ENCODE measurements around the gene PICALM.
A peak's percentile ranks its signal among the peaks of the same experiment; 100 is the strongest.
"Not testable (repeated sequence)": the region's sequence is repeated elsewhere in the genome, so short reads cannot be mapped to it uniquely, and the experiment has no call there.

Gene PICALM

GRCh38 chr11:85965202-85965601 is 103.7 kb downstream of the PICALM start:
- Mint-ChIP-seq H3K9me3 (peaks cover 9% of the 10 kb centered on the region), H3K27me3 (ENCODE audit: low read depth, poor library complexity) (no peaks in the 10 kb centered on the region), H3K4me1 (peaks cover 50% of the 10 kb centered on the region), H3K4me3 (no peak overlapping the region), H3K36me3 (ENCODE audit: low read depth) (peaks cover 72% of the 10 kb centered on the region), H3K27ac (no peak overlapping the region)
- DNase-seq, result no peak
- no peak for TF ChIP-seq CTCF (IDR thresholded peaks at IDR 0.05)

GRCh38 chr11:85961930-85962363 is 106.9 kb downstream of the PICALM start:
- H3K36me3 Mint-ChIP-seq (ENCODE audit: low read depth), result peaks cover 77% of the 10 kb centered on the region
- H3K4me1 Mint-ChIP-seq, result peaks cover 45% of the 10 kb centered on the region
- no peak for DNase-seq
- no peaks in the 10 kb centered on the region for H3K27me3 Mint-ChIP-seq (ENCODE audit: low read depth, poor library complexity)
- peak overlapping the region; percentile 31 for H3K4me3 Mint-ChIP-seq
- peaks cover 6% of the 10 kb centered on the region for H3K9me3 Mint-ChIP-seq
- no peak for TF ChIP-seq CTCF (IDR thresholded peaks at IDR 0.05)
- peak overlapping the region; percentile 89 for H3K27ac Mint-ChIP-seq

- DNase-seq, result no peak
- no peak for TF ChIP-seq CTCF (IDR thresholded peaks at IDR 0.05)
- Mint-ChIP-seq H3K4me3 (no peak overlapping the region), H3K9me3 (peaks cover 6% of the 10 kb centered on the region), H3K4me1 (peaks cover 53% of the 10 kb centered on the region), H3K36me3 (ENCODE audit: low read depth) (peaks cover 78% of the 10 kb centered on the region), H3K27ac (peak overlapping the region; percentile 52), H3K27me3 (ENCODE audit: low read depth, poor library complexity) (no peaks in the 10 kb centered on the region)
These were observed 107.8 kb downstream of the PICALM start for GRCh38 chr11:85961130-85961529.

GRCh38 chr11:85960678-85961077 is 108.2 kb downstream of the PICALM start:
- Mint-ChIP-seq H3K27me3 (ENCODE audit: low read depth, poor library complexity) (no peaks in the 10 kb centered on the region), H3K4me3 (peak overlapping the region; percentile 6), H3K4me1 (peaks cover 57% of the 10 kb centered on the region), H3K27ac (peak overlapping the region; percentile 70), H3K9me3 (peaks cover 6% of the 10 kb centered on the region), H3K36me3 (ENCODE audit: low read depth) (peaks cover 76% of the 10 kb centered on the region)
- no peak for DNase-seq
- TF ChIP-seq CTCF (IDR thresholded peaks at IDR 0.05), result no peak

GRCh38 chr11:85955531-85955930 is 113.4 kb downstream of the PICALM start:
- H3K27ac Mint-ChIP-seq, result no peak overlapping the region
- no peak overlapping the region for H3K4me3 Mint-ChIP-seq
- H3K9me3 Mint-ChIP-seq, result peaks cover 26% of the 10 kb centered on the region
- H3K4me1 Mint-ChIP-seq, result peaks cover 43% of the 10 kb centered on the region
- DNase-seq, result no peak
- no peaks in the 10 kb centered on the region for H3K27me3 Mint-ChIP-seq (ENCODE audit: low read depth, poor library complexity)
- TF ChIP-seq CTCF (IDR thresholded peaks at IDR 0.05), result no peak
- peaks cover 82% of the 10 kb centered on the region for H3K36me3 Mint-ChIP-seq (ENCODE audit: low read depth)

GRCh38 chr11:85953491-85954143 is 115.3 kb downstream of the PICALM start:
- peaks cover 39% of the 10 kb centered on the region for H3K4me1 Mint-ChIP-seq
- peaks cover 29% of the 10 kb centered on the region for H3K9me3 Mint-ChIP-seq
- no peaks in the 10 kb centered on the region for H3K27me3 Mint-ChIP-seq (ENCODE audit: low read depth, poor library complexity)
- H3K36me3 Mint-ChIP-seq (ENCODE audit: low read depth), result peaks cover 68% of the 10 kb centered on the region
- no peak for TF ChIP-seq CTCF (IDR thresholded peaks at IDR 0.05)
- no peak overlapping the region for H3K4me3 Mint-ChIP-seq
- H3K27ac Mint-ChIP-seq, result peak overlapping the region; percentile 94
- DNase-seq, result no peak

- Mint-ChIP-seq H3K36me3 (ENCODE audit: low read depth) (peaks cover 56% of the 10 kb centered on the region), H3K9me3 (peaks cover 29% of the 10 kb centered on the region), H3K4me1 (peaks cover 38% of the 10 kb centered on the region)
- not testable (repeated sequence) for H3K27ac Mint-ChIP-seq; H3K27me3 Mint-ChIP-seq (ENCODE audit: low read depth, poor library complexity); DNase-seq; H3K4me3 Mint-ChIP-seq
These were observed 116.8 kb downstream of the PICALM start for GRCh38 chr11:85952108-85952485.

All from nephron progenitor cell (in vitro differentiated cells).